Adrenal gland (tissue), 5 donors: ENCODE data around the gene CEP76.

Source experiments
- CTCF ChIP-seq, 6 experiments: fragments of 450-650 bp in 4 of 6; fragments of 200-600 bp in 2 of 6; sonication (generic) in 1 of 6; IDR thresholded peaks; 1 replicate in 5 of 6; 2 replicates in 1 of 6; pipeline versions ENCODE4 v1.5.1 to v1.8.0; 2016 to 2021; ENCODE audit warnings: antibody characterized with exemption in 6 of 6, mild to moderate bottlenecking in 2 of 6, moderate library complexity in 1 of 6
- POLR2A ChIP-seq, 2 donors: fragments of 450-650 bp; IDR thresholded peaks; one replicate each; pipeline ENCODE4 v1.6.1; 2017; ENCODE audit warnings: antibody characterized with exemption in 2 of 2, mild to moderate bottlenecking in 2 of 2, moderate library complexity in 1 of 2
- donor health status: DM: no; HTN: no; CAD: no.

GRCh38 chr18:12703664-12704063, 1.1 kb upstream of the CEP76 start:
- no peak for TF ChIP-seq CTCF (IDR thresholded peaks at IDR 0.05)
- TF ChIP-seq POLR2A (IDR thresholded peaks at IDR 0.05) = no peak
